Stimulated activated naive CD4-positive, alpha-beta T cell (primary cell): ENCODE data around the gene CACNB1.

Experiments used
- DNase-seq, 6 experiments: peaks; one replicate each; lab custom pipeline; 2025; lab: John Stamatoyannopoulos, UW

CACNB1 gene

GRCh38 chr17:39123627-39124026 is 73.8 kb downstream of the CACNB1 start:
- no peak for DNase-seq
